ENCODE data around the gene TUBGCP2.
"Not testable (repeated sequence)": the region's sequence is repeated elsewhere in the genome, so short reads cannot be mapped to it uniquely, and the experiment has no call there.

TUBGCP2 gene

DNA sequence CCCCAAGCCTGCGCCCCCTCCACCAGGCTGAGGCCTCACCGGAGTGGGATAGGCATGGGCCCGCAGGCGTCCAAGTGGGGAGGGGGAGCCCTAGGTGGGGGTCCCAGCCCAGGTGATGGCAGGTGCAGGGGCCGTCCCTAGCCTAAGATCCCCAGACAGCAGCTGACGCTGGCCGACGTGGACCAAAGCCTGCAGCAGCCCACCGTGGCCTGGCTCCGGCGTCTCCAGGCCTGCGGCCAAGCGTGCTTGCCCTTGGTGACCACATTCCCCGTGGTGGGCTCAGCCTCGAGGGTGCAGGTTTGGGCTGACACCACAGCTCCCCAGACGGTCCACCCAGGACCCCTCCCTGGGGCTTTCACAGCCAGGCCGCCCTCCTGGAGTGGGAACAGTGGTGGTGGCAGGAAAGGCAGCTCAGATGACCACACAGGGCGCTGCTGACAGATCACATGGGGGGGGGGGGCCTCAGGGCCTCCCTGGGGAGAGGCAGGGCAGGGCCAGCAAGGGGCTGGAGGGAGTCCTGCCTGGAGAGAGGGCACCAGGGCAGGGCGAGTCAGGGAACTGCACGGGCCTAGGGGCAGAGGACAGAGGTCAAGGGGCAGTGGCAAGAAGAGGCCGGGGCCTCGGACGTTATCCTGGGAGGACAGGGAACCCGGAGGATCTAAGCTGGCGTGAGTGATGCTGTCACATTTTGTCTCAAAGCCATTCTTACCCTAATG, 31.2 kb downstream of the TUBGCP2 start:
- DNase-seq, result no peak

DNA sequence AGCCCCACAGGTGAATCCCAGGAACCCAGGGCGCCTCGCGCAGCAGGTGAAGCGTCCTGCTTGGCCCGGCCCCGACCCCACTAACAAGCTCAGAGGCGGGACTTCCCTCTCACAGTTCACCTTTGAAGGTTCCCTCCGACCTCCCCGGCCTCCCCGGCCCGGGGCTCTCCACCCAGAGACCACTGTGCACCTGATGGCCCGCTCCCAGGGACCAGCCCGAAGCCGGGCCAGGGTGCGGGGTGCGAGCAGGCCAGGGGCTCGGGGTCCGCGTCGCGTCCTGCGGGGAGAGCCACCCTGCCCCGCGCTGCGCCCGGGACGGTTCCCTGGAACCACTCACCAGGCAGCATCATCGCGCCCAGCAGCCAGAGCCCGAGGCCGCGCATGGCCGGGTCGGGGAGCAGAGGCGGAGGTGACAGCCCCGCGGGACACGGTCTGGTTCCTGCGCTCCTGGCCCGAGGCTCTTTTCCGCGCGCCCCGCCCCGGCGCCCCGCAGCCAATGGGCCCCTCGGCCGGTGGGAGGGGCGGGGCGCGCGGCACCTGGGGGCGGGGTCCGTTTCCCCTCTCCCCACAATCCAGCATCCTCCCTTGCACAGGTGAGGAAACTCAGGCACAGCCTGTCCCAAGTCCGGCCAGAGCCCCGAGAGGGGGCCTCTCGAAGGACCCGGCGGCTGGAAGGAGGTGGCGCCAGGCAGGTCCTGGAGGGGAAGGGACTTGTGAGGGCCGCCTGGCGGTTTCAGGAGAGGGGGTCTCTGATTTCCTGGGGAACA, 32.1 kb downstream of the TUBGCP2 start, which contains the start of gene ADAM8:
Gene ADAM8, minus strand, starts transcription at position 434 of the 767 bp plus-strand sequence. Its CDS starts 51 bp downstream, at position 383.
- DNase-seq, result peak; percentile 73

DNA sequence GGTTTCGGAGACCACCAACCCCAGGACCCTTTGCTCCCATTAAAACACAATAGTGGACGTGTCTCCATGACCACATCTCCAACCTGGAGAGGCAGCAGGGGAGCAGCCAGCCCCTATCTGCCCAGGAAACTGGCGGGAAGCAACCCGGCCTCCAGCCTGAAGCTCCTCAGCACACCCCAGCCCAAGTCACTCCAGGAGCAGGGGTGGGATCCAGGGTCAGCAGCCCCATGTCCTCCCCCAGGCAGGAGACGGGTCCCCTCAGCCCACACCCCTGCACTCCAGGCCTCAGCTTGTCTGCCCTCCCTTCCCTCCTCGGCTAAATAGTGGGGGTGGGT, 32.6 kb downstream of the TUBGCP2 start:
- no peak for DNase-seq

GRCh38 chr10:133275684-133276092, 33.0 kb downstream of the TUBGCP2 start:
- peak; percentile 72 for DNase-seq

- peak; percentile 87 for DNase-seq
These were observed 33.7 kb downstream of the TUBGCP2 start for GRCh38 chr10:133274751-133275683.

GRCh38 chr10:133273534-133274143, 35.0 kb downstream of the TUBGCP2 start:
- DNase-seq, result no peak

- DNase-seq, result no peak
These were observed 35.7 kb downstream of the TUBGCP2 start for GRCh38 chr10:133272964-133273420.

DNA sequence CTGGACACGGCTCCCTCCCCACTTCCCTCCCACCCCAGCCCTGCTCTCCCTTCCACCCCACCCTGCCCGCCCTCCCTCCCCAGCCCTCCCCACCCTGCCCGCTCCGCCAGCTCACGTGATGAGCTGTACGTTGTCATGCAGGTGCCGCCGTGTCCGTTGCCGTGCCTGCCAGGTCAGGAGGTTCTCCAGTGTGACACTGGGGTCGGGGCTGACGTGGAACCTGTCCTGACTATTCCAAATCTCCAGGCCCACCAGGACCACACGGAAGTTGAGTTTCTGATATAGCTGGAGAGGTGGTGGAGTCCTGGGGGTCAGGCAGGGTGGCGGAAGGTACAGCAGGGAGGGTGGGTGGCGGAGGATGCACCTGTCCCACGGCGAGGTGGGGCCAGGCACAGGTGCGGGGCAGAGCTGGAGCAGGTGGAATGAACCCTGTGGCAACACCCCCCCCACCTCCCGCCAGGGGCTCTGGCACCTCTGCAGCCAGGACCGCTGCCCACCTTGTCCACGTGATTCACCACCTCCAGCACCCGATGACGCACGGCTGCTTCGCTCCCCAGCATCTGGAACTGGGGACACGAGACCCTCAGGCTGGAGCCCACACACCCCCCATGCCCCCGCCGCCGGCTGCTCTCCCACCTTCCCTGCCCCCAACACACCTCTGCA, 36.2 kb downstream of the TUBGCP2 start:
- DNase-seq, result no peak

DNA sequence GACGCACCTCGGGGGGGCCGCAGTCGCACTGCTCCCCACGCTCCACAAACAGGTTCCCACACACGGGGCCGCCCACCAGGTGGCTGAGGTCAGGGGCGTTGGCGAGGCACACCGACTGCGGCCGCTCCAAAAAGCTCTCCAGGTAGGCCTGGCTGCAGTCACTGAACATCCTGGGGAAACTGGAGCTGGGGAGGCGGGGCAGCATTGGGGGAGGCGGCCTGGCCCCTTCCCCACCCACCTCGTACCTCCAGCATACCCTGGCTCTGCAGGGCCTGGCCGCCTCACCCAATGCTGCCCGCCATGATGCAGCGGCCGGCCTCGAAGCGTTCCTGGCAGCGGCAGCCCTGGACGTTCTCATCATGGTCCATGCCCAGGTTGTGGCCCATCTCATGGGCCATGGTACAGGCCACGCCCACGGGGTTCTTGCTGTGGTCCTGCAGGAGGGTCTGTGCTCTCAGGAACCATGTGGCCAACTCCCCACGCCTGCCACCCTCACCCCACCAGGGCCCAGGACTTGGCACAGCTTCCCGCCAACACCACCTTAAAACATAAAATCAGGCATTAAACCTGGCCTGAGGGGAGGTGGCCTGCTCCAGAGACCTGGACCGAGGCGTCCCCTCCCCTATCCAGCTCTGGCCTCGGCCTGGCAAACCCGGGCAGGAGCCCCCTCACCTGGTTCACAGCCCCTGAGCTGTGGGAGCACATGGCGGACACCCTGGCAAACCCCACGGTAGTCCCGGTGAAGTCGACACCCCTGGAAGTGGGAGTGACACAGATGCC, 37.0 kb downstream of the TUBGCP2 start:
- DNase-seq, result no peak

DNA sequence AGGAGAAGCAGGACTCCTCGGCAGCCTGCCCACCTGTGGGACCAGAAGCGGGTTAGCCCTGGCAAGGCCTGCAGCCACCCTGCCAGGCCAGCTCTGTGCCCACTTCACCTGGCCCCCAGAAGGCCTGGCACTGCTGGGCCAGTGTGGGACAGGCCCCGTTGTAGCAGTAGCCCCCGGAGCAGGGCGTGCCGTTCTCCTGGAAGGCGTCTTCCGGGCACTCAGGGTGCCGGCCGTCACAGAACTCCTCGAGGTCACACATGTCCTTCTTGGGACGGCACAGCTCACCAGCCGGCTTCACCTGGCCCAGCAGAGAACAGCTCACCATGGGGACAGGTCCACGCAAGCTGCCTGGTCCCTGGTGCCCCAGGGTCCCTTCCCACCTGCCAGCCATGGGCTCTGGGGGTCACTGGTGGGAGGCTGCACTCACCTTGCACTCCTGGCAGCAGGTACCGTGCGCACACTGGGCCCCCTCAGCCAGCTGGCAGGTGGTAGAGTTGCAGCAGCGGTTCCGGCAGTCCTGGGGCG, 37.8 kb downstream of the TUBGCP2 start:
- DNase-seq, result no peak

DNA sequence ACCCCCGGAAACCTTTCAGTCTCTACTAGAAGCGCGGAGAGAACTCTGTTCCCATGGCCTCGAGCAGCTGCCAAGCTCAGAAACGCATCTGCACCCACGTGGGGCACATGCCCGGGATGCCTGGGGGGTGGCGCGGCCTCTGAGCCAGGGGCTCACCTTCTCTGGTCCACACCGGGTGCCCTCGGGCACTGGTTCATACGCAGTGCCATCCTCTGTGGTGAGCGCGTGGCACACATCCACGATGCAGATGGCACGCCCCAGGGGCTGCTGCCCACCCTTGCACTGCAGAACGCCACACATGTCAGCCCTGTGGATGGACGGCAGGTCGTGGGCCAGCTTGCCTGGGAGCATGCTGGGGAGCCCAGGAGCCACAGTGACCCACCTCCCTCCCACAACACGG, 38.5 kb downstream of the TUBGCP2 start:
- DNase-seq, result no peak

DNA sequence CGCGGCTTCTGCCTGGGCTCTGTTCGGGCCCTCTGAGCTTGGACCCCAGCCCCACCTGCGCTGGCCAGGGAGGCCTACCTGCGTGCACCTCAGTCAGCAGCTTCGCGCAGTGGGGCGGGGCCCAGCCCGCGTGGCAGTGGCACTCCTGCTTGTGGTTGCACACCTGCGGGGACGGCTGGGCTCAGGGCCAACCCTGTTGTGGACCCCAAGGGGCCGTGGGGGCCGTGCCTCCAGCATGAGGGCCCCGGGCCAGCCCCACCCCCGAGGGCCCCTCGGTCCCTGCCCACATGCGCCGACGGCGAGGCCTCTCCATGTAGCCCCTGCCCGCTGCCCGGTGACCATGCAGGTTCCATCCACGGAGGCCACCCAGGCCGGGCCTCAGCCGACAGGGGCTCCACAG, 39.3 kb downstream of the TUBGCP2 start:
- no peak for DNase-seq

GRCh38 chr10:133268532-133268931, 40.1 kb downstream of the TUBGCP2 start:
- DNase-seq, result no peak

DNA sequence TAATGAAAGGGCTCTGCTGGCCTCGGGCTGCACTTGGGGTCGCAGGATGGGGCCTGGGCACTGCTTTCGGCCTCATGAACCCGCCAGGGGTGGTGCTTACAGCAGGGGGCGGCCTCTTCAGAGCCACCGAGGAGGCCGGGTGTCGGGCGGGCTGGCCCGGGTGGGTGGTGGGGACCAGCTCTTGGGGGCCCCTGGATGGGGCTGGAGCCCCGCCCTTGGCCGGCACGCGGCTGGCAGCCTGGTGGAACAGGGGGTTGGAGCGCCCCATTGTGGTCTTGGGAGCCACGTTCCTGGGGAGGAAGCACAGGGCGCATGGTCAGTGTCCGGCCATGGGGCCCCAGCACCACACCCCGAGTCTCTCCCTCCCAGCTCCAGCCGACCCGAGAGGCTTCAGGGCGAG, 40.8 kb downstream of the TUBGCP2 start:
- no peak for DNase-seq

DNA sequence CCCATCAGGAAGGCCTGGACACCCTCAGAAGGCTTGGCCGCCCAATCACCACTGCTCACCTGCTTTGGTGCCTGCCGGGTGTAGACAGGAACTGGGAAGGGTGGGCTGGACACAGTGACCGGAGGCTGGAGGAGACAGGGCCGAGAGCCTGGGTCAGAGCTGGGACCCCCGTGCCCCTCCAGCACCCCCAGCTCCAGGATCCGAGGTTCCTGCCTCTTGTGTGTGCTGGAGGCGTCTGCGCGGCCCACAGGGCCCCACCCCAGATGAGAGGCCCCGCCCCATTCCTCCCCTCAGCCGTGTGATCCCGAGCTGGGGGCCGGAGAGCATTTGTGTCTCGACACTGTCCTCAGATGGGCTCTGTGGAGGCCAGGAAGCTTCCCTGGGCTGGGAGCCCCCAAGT, 41.4 kb downstream of the TUBGCP2 start:
- DNase-seq, result no peak

- DNase-seq, result no peak
These were observed 42.4 kb downstream of the TUBGCP2 start for GRCh38 chr10:133266056-133266795.

DNA sequence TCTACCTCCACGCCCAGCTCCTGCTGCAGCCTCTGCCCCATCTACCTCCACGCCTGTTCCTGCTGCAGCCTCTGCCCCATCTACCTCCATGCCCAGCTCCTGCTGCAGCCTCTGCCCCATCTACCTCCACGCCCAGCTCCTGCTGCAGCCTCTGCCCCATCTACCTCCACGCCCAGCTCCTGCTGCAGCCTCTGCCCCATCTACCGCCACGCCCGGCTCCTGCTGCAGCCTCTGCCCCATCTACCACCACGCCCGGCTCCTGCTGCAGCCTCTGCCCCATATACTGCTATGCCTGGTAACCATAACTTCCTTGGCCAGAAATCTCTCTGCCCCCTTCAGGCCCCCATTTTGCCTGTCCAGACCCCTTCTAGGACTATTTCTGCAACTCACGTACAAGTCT, 43.6 kb downstream of the TUBGCP2 start:
- not testable (repeated sequence) for DNase-seq

DNA sequence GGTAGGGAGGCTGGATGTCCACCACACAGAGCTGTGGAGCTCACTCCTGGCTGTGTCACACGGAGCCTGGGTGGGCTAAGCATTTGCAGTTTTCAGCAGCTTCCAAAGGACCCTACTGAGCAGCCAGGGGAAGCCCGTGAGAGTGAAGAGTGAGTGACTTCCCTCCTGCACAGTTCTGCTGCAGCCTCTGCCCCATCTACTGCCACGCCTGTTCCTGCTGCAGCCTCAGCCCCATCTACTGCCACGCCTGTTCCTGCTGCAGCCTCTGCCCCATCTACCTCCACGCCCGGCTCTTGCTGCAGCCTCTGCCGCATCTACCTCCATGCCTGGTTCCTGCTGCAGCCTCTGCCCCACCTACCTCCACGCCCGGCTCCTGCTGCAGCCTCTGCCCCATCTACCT, 44.2 kb downstream of the TUBGCP2 start:
- DNase-seq, result no peak

DNA sequence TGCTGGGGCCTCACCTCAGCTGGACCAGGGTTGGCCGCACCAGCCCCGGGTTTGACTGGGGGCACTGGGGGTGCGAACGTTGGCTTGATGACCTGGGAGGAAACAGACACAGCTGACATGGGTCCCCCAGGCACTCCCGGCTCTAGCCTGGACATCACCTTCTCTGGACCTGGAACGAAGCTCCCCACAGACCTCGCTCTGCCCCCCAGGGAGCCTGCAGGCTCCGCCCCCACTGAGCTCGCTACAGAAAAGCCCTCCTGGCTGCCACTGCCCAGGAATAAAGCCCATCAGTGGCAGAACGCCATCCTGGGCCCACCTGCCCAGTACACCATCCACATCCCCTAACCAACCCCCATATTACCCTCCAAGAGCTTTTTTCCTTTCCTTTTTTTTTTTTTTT, 45.0 kb downstream of the TUBGCP2 start:
- no peak for DNase-seq

DNA sequence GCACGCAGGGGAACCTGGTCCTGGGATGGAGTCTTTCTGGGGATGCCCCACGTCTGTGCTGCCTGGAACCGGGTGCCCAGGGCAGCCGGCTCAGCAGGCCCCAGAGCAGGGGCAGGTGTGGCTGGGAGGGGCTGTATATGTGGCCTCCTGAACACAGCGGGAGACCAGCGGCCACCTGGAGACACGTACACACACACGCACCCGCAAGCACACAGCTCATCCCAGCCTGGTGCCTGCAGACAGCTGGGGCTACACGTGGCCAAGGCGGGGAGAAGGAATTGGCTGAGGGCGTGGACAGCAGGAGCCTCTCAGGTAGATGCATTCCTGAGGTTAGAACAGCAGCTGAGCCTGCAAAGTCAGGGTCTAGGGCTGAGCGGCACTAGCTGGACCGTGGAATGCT, 46.0 kb downstream of the TUBGCP2 start:
- DNase-seq, result no peak

Data from hematopoietic multipotent progenitor cell treated with erythropoietin and hydrocortisone succinate and interleukin-3 and kit ligand, for 6 days (in vitro differentiated cells).